Measurements from ENCODE around the gene SAMD14.

DNA sequence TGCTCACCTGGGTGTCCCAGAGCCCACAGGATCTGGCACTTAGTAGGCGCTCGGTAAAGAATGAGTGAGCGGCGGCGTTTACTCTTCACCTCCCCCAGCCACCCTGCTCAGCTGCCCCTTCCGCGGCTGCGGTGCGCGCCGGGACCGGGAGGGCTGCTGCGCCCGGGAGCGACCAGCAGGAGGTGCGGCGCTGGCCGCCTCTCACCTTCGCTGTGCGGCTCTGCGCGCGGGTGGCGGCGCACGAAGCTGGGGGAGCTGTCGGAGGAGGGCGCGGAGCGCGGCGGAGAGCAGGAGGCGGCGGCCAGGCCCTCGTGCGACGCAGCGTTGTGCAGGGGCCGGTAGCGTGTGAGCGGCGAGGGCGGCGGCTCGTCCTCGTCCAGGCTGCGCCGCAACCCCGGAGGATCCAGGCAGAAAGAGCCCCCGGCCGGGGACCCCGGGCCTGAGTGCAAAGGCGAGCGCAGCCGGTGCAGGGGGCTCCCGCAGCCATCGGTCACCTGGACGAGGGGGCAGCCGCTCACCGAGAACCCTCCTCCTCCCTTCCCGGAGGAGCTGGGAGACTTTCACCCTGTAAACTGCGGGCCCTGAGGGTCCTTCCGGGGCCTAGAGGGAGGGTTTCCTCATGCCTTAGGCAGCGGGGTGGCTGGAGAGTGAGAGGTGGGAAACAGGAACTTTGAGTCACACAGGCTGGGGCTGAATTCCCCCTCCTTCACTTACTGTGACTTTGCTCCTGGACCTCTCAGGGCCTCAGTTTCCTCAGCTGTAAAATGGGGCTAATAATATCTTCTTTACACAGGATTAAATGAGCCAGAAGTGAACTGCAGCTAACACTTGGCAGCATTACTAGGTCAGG lies 12.5 kb downstream of the SAMD14 start:
- TF ChIP-seq, protein P1, sequence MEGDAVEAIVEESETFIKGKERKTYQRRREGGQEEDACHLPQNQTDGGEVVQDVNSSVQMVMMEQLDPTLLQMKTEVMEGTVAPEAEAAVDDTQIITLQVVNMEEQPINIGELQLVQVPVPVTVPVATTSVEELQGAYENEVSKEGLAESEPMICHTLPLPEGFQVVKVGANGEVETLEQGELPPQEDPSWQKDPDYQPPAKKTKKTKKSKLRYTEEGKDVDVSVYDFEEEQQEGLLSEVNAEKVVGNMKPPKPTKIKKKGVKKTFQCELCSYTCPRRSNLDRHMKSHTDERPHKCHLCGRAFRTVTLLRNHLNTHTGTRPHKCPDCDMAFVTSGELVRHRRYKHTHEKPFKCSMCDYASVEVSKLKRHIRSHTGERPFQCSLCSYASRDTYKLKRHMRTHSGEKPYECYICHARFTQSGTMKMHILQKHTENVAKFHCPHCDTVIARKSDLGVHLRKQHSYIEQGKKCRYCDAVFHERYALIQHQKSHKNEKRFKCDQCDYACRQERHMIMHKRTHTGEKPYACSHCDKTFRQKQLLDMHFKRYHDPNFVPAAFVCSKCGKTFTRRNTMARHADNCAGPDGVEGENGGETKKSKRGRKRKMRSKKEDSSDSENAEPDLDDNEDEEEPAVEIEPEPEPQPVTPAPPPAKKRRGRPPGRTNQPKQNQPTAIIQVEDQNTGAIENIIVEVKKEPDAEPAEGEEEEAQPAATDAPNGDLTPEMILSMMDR (conservative IDR thresholded peaks at IDR 0.05), result no peak
- no peak for TF ChIP-seq ZFX (IDR thresholded peaks at IDR 0.05)

All from C4-2B (cell line).